KOPT-K1 (cell line): ENCODE results near the gene RPL37A.

ENCODE experiments used
- H3K27ac ChIP-seq: fragments of 200-600 bp; sonication (generic); 2 replicates; pipeline ENCODE4 v1.5.1; 2016; ENCODE audit warnings: antibody characterized with exemption, mild to moderate bottlenecking, low read depth, low read length; ENCODE audit not compliant: poor library complexity, severe bottlenecking
- H3K36me3 ChIP-seq: fragments of 200-600 bp; sonication (generic); 2 replicates; pipeline ENCODE4 v1.5.1; 2017; ENCODE audit warnings: antibody characterized with exemption, mild to moderate bottlenecking, low read length, moderate library complexity; ENCODE audit not compliant: insufficient read depth
- H3K9me3 ChIP-seq: fragments of 200-600 bp; sonication (generic); 2 replicates; pipeline ENCODE4 v1.5.1; 2017; ENCODE audit warnings: antibody characterized with exemption, low read length, mild to moderate bottlenecking; ENCODE audit not compliant: insufficient read depth, poor library complexity, severe bottlenecking

Gene RPL37A

DNA sequence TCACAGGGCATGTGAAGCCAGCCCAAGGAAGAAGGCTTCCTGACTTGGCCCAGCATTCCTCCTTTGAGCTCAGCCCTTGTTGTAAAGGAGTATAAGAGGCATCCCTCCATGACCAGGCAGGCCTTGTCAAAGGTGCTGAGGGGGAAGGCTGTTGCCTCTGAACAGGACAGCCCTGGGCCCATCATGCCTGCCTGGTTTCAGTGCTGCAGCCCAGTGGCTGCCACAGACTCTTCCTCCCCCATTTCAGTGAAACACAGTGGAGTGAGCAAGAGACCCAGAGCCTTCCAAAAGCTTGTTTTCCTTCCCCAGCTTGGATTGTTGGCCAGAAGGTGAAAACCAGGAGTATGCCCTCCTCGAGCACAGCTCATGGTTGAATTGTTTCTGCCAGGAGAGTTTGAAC, 19.9 kb upstream of the RPL37A start:
- Histone ChIP-seq H3K9me3 (no peaks in the 10 kb centered on the region), H3K27ac (no peak overlapping the region), H3K36me3 (peaks cover 54% of the 10 kb centered on the region)

DNA sequence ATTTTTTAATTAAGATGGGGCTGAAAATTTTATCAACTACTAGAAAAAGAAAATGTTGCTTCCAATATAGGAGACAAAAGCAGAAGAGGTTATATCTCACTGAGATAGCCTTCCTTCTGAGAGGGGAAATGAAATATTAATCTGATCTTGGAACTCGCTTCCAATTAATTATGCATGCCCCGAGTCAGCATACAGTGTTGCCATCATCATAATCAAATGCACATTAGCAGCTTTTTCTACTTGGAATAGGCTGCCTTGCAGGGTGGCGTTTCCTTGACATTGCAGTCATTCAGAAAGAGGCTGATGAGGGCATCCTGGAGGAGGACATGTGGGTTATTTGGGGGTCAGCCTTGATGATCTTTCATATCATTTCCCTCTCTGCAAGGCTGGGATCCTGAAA, 18.4 kb upstream of the RPL37A start:
- H3K36me3 ChIP-seq: peaks cover 54% of the 10 kb centered on the region
- no peak overlapping the region for H3K27ac ChIP-seq
- H3K9me3 ChIP-seq: no peaks in the 10 kb centered on the region

DNA sequence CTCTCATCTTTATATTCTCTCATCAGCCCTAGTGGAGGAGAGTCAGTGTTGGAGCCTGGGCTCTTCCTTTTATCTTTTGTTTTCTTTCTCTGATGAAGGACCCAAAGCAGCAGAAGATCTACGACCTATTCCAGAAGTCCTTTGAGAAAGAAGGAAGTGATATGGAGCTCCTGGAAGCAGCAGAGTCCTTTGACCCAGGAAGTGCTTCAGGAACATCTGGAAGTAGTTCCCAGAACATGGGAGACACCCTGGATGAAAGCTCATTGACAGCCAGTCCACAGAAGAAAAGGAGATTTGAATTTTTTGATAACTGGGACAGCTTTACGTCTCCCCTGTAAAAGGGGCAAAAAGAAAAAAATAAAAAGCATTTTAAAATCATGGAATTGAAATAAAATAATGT, 16.0 kb upstream of the RPL37A start:
- Histone ChIP-seq H3K36me3 (peaks cover 39% of the 10 kb centered on the region), H3K9me3 (no peaks in the 10 kb centered on the region), H3K27ac (no peak overlapping the region)

DNA sequence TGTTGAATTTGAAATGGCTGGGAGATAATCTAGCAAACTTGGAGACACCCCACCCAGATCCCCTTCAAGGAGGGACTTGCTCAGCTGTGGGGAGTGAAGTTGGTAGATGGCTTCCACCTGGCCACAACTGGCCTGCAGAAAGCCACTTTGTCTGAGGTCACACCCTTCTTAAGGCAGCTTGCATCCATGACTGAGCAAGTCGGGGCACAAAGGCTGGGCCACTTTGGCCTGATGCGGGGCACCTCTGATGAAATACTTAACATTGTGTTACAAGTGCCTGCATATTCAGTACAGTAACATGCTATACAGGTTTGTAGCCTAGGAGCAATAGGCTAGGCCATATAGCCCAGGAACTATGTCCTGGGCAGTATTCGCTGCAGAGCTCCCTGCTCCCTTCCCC, 13.4 kb upstream of the RPL37A start:
- Histone ChIP-seq H3K36me3 (peaks cover 19% of the 10 kb centered on the region), H3K9me3 (no peaks in the 10 kb centered on the region), H3K27ac (no peak overlapping the region)

DNA sequence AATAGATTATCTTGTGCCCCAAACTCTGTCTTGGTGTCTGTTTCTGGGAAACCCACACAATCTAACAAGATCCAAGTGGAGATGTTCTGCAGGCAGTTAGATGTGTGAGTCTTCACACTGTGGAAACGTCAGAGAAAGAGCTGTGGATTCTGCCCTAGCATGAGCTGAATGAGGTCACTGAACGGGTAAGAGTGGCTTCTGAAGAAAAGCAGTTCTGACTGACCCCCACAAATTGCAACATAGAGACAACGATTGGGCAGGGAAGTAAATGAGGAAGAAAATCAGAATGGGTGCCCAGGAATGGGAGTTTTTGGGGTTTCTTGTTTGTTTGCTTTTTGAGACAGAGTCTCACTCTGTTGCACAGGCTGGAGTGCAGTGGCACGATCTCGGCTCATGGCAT, 12.9 kb upstream of the RPL37A start:
- H3K9me3 ChIP-seq: no peaks in the 10 kb centered on the region
- peaks cover 16% of the 10 kb centered on the region for H3K36me3 ChIP-seq
- H3K27ac ChIP-seq: no peak overlapping the region

DNA sequence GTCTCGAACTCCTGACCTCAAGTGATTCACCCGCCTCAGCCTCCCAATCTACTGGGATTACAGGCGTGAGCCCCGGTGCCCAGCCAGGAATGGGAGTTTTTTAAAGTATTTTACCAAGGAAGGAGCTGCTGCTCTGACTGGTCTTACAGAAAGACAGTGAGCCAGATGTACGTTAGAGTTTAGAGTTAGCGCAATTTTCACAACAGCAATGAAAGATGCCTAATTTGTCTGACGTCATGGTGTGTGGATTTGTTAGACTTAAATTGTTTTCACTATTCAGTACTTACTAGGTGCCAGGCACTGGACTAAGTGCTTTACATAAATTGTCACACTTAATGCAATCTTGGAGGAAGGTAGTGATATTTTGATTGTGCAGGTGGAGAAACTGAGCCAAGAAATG, 12.4 kb upstream of the RPL37A start:
- no peak overlapping the region for H3K27ac ChIP-seq
- no peaks in the 10 kb centered on the region for H3K9me3 ChIP-seq
- H3K36me3 ChIP-seq: peaks cover 14% of the 10 kb centered on the region

DNA sequence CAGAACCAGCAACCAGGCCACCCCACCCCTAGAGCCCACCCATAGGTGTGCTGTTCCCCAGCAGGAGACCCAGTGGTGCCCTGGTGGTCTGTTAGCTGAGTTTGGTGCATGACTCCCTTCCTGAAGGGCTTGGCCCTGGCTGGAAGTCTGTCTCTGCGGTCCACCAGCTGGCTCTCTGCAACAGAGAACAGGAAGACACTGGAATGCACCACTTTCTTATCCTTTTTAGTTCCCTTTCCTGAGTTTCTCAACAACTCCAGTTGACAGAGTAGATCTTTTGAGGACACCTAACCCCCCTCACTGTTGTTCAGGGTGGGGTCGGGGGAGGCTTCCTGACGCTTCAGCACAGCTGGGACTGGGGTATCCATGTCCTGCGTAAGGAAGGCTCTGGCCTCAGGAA, 11.9 kb upstream of the RPL37A start:
- H3K36me3 ChIP-seq: peaks cover 14% of the 10 kb centered on the region
- no peak overlapping the region for H3K27ac ChIP-seq
- no peaks in the 10 kb centered on the region for H3K9me3 ChIP-seq

DNA sequence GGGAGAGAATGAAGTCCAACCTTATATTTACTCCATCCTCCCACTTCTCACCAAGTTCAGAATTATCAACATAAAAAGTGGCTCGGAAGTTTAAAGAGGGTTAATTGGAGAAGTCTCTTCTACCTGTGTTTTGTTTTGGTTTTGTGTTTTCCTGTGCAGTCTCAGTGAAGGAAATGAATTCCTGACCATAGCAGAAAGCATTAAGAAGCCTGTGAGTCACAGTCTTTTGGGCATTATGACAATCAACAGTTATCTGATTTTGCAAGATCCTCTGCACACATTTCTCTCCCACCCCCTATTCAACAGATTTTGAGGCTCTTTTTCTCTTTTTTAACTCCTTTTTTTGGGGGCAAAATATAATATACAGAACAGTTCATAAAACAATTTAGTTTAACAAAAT, 8.6 kb upstream of the RPL37A start:
- no peaks in the 10 kb centered on the region for H3K36me3 ChIP-seq
- H3K9me3 ChIP-seq: no peaks in the 10 kb centered on the region
- H3K27ac ChIP-seq: no peak overlapping the region

DNA sequence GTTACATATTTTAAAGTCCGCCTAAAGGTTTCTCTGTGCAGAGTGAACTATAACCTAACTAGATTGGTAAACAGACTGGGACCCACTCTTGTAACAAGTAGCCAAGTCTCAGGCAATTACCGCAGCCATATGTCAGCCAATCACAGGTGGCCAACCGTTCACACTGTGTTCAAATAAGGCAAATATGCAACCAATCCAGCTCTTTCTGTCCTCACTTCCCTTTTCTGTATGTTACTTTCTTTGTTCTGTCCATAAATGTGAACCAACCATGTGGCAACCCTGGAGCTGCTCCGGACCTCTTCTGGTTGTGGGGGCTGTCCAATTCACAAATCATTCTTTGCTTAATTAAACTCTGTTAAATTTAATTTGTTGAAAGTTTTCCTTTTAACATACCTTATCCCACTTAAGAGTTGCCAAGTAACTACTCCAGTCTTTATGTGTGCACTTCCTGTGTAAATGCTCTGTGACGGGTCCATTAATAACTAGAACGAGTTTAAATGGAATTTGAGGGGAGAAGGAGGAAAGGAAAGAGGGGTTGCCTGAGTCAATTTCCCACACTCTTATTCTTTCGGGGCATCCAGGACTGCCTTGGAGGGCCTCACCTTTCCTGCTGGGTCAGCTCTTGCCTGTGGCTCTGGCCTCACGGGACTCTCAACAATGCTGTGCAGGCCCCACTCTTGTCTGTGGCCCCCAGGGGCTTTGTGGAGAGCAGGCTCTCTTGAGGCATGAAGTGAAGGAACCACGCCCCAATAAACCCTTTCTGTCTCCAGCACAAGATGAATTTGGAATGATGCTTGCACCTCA, 6.6 kb upstream of the RPL37A start:
- Histone ChIP-seq H3K36me3 (no peaks in the 10 kb centered on the region), H3K27ac (no peak overlapping the region), H3K9me3 (no peaks in the 10 kb centered on the region)

DNA sequence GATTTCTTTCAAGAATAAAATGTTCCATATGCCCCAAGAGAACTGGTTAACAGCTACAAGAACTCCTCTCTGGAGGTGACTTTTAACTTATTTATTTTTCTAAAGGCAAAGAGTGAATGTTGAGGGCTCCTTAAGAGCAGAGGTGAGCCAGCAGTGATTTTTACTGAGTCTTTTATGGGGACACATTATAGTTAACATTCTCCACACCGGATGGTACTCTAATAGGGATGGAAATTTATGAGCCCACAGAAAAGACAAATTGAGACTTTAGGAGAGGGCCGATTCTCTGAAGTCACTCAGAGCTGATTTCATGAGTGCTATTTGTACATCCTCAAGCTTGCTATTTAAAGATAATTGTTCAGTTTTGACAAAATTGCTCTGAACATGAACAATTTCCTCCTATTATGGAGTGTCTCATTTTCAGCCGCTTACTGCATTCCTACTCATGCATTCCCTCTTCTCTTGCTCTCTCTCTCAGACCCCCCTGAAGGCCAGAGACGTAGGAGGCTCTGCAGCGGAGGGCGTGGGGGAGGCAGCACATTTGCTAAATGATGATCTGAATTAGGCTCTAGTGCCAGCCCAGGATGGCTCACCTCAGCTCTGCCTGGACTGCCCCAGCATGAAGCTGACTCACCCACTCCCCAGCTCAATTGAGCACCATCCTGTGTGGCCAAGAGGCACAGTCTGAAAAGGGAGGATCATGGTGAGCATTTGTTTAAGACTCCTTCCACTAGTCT, 5.9 kb upstream of the RPL37A start:
- Histone ChIP-seq H3K36me3 (no peaks in the 10 kb centered on the region), H3K9me3 (no peaks in the 10 kb centered on the region), H3K27ac (no peak overlapping the region)

DNA sequence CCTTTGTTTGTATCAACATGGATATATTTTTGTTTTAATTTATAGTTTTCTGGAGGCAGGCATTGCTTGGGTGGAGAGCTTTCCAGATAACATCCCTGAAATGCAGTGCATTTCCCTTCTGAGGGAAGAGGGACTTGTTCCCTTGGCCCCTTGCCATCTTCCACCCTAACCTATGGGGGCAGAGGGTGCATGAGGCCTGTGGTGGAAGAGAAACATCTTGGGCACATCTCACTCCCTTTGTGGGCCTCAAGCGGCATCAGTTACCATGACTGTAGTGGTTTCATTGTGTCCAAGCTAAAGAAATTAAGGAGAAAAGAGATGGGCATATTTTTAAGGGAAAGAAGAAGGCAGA, 5.3 kb upstream of the RPL37A start:
- Histone ChIP-seq H3K9me3 (no peaks in the 10 kb centered on the region), H3K36me3 (no peaks in the 10 kb centered on the region), H3K27ac (no peak overlapping the region)

DNA sequence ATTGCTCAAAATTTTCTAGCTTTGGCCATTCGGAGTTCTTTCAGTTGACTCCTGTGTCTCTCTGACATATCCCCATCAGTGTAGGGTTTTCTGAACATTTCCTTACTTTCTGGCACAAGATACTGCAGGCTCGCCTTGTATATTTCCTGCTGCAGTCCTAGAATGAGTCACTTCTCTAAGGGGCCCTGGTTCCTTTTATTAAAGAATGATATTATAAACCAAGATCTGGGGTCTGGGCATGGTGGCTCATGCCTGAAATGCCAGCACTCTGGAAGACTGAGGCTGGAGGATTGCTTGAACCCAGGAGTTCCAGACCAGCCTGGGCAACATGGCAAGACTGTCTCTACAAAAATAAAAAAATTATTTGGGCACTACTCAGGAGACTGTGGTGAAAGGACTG, 3.0 kb upstream of the RPL37A start:
- no peaks in the 10 kb centered on the region for H3K9me3 ChIP-seq
- no peak overlapping the region for H3K27ac ChIP-seq
- peaks cover 21% of the 10 kb centered on the region for H3K36me3 ChIP-seq

DNA sequence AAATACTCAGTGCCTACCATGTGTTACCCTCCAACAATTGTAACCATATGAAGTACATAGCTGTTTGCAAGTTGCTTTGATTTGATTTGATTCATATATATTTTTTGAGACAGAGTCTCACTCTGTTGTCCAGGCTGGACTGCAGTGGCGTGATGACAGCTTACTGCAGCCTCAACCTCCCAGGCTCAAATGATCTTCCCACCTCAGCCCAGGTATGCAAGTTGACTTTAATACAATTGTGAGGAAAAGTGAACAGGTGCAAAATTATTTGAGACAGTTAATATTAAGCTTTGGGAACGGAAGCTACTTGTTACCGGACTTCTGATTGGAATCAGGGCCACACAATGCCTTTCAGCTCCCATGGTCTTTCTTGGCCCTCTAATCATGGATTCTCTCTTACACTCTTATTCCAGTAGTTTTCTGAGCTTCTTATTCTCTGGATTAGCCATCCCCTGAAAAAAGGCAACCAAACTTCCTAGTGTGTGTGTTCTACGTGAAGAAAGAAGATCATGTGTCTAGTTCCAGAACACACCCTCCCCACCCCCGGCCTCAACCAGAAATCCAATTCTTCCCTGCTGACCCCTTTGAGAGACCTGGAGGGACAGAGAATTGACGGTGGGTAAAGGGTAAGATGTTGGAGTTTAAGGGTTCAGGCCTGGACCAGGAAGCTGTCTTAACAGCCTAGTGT, 1.1 kb upstream of the RPL37A start:
- Histone ChIP-seq H3K27ac (peak overlapping the region; percentile 82), H3K9me3 (no peaks in the 10 kb centered on the region), H3K36me3 (peaks cover 39% of the 10 kb centered on the region)

DNA sequence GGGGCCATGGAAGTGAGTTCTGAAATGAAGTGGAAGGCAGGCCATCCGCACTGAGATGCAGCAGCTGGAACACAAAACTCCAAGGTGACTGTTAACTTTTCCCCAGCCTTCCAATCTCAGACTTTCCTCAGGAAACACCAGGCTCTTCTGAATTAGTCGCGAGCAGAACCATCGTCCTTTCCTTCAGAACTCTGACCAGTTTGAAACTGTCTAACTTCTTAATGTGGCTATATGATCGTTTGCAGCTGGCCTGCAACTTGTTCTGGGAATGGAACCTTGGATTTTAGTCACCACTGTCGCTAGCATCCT, 620 bp upstream of the RPL37A start:
- peaks cover 44% of the 10 kb centered on the region for H3K36me3 ChIP-seq
- H3K27ac ChIP-seq: peak overlapping the region; percentile 82
- no peaks in the 10 kb centered on the region for H3K9me3 ChIP-seq

DNA sequence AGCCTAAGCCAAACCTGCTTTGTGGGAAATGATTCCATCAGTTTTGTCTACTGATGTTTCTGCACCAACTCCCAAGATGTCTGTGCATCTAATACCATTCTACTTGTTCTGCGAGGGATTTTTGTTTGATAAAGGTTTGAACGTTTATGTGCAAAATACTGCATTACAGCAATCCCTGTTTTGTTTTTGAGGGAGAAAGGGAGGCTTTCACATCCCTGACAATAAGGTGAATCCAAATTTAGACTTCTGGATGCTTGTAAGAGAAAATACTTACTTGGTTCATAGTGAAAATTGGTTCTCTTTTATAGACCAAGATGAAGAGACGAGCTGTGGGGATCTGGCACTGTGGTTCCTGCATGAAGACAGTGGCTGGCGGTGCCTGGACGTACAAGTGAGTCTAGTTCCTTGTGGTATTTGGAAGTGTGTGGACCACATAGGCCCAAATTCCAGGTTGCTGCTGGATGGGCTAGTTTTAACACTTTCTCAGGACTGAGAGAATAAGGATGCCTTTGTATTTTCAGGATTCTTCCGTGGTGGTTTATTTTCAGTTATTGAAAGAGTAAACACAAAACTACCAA, 1.1 kb downstream of the RPL37A start:
- peaks cover 61% of the 10 kb centered on the region for H3K36me3 ChIP-seq
- H3K9me3 ChIP-seq: no peaks in the 10 kb centered on the region
- peak overlapping the region; percentile 82 for H3K27ac ChIP-seq
